AG04449 (cell line): ENCODE results near the gene GRK1.

Experiments used
- CTCF ChIA-PET: fragments of 350-600 bp; formaldehyde crosslinking; extraction: SDS; loops from one replicate; lab custom pipeline; 2021; ENCODE audit warnings: antibody characterized with exemption; lab: Yijun Ruan, JAX
- POLR2A ChIA-PET: fragments of 400-600, 350-600 bp; formaldehyde crosslinking; extraction: SDS; loops from one replicate; lab custom pipeline; 2020; ENCODE audit warnings: antibody characterized with exemption, inconsistent platforms; lab: Yijun Ruan, JAX
- DNase-seq: peaks from one replicate; pipeline ENCODE4 v3.0.0-alpha.2; 2010; ENCODE audit warnings: low read depth, low spot score
- H3K4me3 ChIP-seq: 2 replicates; pipeline ENCODE4 v1.5.1; 2011; ENCODE audit warnings: low read depth, mild to moderate bottlenecking, control low read depth, low read length
- TF ChIP-seq, protein P1 (sequence below): IDR thresholded peaks from one replicate; pipeline ENCODE4 v1.5.1; 2011; ENCODE audit warnings: mild to moderate bottlenecking, moderate library complexity, low read length, control low read depth, inconsistent platforms; ENCODE audit not compliant: insufficient read depth; ENCODE audit errors: missing control alignments

Gene GRK1

DNA sequence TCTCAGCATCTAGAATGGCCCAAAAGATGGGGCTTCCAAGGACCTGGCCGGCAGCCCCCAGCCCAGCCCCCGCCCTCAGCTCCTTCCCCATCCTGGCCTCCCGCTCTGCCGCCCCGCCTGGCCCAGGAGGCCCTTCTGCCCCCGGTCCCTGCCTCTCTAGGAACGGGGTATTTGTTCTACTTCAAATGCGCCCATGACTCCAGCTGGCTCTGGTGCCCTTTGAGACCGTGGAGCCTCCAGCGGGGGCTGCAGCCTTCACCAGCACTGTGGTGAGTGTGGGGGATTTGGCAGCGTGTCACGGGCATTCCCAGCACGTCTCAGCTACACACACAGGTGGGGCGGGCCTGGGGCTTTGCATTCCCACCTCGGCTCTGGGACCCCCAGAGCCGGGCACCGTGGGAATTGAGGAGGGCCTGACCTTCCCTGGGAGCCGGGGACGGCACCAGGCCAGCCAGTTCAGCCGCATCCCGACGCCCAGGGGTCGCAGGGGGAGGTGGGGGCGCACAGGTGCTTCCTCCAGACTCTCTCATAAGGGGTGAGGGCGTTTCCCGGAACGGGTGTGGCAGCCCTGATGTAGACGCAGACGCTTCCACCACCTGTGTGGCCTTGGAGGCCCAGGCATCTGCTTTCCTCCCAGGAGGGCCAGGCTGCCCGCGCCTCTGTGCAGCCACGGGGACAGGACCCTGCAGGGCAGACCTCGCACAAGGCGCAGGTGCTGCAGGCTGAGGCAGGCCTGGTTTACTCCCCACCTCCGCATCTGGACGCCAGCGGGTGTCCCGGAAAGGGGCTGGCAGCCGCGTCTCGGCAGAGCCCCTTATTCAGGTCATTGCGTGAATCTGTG, 10.0 kb upstream of the GRK1 start:
- ChIA-PET CTCF (no interaction called here), POLR2A (no interaction called here)
- H3K4me3 ChIP-seq: no peak overlapping the region
- DNase-seq: no peak
- TF ChIP-seq, protein P1, sequence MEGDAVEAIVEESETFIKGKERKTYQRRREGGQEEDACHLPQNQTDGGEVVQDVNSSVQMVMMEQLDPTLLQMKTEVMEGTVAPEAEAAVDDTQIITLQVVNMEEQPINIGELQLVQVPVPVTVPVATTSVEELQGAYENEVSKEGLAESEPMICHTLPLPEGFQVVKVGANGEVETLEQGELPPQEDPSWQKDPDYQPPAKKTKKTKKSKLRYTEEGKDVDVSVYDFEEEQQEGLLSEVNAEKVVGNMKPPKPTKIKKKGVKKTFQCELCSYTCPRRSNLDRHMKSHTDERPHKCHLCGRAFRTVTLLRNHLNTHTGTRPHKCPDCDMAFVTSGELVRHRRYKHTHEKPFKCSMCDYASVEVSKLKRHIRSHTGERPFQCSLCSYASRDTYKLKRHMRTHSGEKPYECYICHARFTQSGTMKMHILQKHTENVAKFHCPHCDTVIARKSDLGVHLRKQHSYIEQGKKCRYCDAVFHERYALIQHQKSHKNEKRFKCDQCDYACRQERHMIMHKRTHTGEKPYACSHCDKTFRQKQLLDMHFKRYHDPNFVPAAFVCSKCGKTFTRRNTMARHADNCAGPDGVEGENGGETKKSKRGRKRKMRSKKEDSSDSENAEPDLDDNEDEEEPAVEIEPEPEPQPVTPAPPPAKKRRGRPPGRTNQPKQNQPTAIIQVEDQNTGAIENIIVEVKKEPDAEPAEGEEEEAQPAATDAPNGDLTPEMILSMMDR: no peak

DNA sequence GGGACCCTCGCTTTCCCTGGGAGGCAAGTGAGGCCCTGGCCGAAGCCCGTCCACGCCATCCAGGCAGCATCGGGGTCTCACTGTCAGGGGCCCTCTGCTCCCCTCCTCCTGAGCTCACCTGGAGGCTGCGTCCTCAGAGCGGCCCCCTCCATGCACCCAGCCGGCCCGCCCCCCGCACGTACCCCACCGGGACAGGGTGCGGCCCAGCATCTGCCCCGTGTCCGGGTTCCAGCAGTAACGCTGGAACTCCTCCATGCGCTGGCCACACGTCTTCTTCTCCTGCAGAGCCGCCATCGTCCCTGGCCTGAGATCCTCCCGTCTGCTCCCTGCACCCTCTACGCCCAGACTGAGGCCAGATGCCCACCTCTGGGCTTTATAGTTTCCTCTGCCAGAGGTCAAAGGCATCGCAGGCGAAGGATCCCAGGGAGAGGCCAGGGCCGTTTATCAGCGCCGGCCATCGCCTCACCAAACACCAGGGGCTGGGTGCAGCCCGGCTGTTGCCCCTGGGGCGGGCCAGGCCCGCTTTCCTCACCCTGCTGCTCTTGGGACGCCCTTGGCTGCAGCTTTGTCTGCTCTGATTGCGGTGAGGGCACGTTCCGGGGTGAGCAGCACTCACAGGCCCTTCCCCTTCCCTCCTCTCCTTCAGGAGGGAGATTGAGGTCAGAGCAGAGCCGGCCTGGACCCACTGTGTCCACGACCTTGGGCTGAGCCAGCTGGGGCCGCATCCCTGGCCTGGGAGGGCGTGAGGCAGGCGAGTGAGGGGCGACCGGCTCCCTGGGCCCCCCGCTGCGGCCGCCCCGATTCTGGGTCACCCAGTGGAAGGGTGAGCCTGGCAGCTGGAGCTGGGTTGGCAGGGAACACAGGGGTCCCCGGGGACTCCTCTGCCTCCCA, 8.9 kb upstream of the GRK1 start, which contains the start of gene ATP4B:
ATP4B (minus strand) TSS at position 348 of the 891 bp plus-strand sequence; CDS start at position 294, 54 bp downstream.
- no peak within 1 kb of the TSS for H3K4me3 ChIP-seq
- no peak for DNase-seq
- ChIA-PET POLR2A (no interaction called here), CTCF (no interaction called here)
- TF ChIP-seq, protein P1: no peak

DNA sequence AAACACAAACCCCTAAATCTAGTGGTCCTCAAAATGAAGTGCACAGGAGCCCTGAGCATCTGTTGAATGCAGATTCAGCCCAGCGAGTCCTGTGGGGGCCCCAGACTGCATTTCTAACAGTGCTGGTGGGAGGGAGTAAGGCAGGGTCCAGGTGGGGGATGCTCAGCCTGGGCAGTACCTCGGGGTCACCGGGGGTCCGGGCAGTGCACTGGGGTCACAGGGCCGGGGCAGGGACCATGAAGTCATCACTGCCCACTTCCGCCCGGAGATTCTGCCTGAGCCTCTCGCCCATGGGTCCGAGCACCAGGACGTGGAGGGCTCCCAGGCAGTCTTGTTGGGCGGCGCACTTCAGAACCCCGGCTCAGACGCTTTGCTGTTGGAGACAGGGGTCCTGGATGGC, 8.2 kb upstream of the GRK1 start:
- no peak for DNase-seq
- CTCF ChIA-PET: no interaction called here
- no peak overlapping the region for H3K4me3 ChIP-seq
- POLR2A ChIA-PET: no interaction called here
- TF ChIP-seq, protein P1: no peak

DNA sequence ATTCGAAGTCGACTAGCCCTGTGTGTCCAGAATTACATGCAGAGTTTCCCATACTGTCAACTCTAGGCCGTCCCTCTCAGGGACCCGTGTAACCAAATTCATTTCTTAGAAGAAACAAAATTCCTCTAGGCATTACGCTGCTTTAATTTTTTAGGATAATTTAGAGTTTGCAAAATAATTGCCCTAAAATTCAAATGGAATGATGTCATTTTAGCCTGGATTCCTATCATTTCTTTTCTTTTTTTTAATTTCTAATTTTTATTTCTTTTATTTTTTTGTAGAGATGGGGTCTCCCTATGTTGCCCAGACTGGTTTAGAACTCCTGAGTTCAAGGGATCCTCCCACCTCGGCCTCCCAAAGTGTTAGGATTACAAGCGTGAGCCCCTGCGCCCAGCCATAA, 7.7 kb upstream of the GRK1 start:
- ChIA-PET CTCF (no interaction called here), POLR2A (no interaction called here)
- no peak overlapping the region for H3K4me3 ChIP-seq
- TF ChIP-seq, protein P1: no peak
- no peak for DNase-seq

DNA sequence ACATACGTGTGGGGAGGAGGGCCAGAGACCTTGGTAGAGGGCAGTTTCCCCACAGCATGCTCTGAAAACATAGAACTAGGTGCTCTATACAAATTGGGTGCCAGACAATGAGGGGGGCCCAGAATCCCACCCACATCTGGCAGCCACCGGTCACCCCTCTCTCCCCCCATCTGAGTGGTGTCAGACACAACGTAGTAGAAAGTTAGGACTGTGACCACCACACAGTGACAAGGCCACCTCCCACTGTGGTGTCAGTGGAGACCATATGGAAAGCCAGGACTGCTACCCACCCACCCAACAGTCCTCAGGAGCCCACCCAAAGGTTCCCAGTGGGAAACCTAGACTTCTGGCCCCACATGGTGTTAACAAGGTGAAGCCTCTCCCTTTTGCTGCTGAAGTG, 7.0 kb upstream of the GRK1 start:
- ChIA-PET CTCF (interaction anchor here (1.6 kb wide), 1 partner anchor 11 kb away, joined by 4 read pairs; no protein-coding TSS in a partner anchor), POLR2A (no interaction called here)
- TF ChIP-seq, protein P1: no peak
- no peak for DNase-seq
- no peak overlapping the region for H3K4me3 ChIP-seq

DNA sequence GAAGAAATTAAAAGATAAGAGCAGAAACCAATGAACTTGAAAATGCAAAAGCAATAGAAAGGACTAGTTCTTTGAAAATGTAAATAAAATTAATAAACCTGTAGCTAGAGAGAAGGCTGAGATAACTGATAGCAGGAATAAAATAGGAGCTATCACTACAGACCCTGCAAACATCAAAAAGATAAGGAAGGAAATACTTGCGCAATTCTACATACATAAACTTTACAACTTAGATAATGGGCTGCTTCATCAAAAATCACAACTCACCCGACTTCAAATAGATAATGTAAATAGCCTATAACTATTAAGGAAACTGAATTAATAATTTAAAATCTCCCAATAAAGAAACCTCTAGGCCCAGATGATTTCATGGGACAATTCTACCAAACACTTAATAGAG, 5.5 kb upstream of the GRK1 start:
- DNase-seq: no peak
- ChIA-PET POLR2A (no interaction called here), CTCF (interaction anchor here (1.6 to 1.7 kb wide), 2 partner anchors 12 to 63 kb away, joined by 4 to 5 read pairs; no protein-coding TSS in a partner anchor)
- TF ChIP-seq, protein P1: no peak
- H3K4me3 ChIP-seq: no peak overlapping the region
